HG03457 (cell line): ENCODE results near the gene IL22RA1.

Source experiments
- ATAC-seq: cut with Tn5 transposase; IDR thresholded peaks from one replicate; pipeline ENCODE4 v1.9.1; 2021; ENCODE audit warnings: moderate number of reproducible peaks; ENCODE audit not compliant: unreplicated experiment

IL22RA1 gene

DNA sequence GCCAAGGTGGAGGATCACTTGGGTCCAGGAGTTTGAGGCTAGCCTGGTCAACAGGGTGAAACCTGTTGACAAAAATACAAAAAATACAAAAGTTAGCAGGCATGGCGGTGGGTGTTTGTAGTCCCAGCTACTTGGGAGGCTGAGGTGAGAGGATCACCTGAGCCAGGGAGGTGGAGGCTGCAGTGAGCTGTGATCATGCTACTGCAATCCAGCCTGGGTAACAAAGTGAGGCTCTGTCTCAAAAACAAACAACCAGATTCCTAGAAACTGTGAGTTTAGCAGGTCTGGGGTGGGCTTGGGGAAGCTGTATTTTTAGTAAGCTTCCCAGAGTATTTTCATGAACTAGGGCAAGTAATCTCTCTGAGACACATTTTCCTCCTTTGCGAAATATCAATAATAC is 25.8 kb downstream of the IL22RA1 start:
- no peak for ATAC-seq

DNA sequence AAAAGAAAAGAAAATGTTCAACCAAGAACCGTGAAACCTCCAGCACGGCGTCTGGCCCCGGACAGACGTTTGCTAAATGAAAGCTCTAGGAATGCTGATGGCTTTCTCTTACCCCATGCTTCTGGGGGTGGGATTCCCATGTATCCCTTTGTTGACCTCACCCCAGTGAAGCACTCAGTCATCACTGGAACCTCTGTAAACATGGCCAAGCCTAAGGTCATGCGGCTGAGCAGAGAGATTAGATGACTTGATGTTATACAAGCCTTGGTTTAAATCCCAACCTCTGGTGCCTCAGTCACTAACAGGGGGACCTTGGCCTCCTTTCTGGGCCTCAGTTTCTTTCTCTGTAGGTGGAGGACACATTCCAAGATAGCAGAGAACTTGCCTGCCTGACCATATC is 28.2 kb downstream of the IL22RA1 start:
- ATAC-seq, result no peak

DNA sequence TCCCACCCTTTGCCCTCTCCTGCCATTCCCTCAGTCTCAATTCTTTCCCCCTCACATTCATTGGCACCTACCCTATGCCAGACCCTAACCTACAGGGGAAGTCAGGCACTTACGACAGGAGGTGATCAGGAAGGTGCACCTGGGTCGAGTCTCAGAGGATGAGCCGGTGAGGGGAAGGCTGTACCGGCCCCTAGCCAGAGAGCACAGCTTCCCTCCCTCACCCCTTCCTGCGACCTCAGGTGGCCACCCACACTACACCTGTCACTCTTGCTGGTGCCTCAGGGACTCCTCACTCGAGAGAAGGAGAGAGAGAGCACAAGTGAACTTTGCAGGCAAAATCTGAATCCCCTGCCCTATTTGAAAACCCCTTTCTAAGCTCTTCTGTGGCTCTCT is 29.3 kb downstream of the IL22RA1 start:
- no peak for ATAC-seq

DNA sequence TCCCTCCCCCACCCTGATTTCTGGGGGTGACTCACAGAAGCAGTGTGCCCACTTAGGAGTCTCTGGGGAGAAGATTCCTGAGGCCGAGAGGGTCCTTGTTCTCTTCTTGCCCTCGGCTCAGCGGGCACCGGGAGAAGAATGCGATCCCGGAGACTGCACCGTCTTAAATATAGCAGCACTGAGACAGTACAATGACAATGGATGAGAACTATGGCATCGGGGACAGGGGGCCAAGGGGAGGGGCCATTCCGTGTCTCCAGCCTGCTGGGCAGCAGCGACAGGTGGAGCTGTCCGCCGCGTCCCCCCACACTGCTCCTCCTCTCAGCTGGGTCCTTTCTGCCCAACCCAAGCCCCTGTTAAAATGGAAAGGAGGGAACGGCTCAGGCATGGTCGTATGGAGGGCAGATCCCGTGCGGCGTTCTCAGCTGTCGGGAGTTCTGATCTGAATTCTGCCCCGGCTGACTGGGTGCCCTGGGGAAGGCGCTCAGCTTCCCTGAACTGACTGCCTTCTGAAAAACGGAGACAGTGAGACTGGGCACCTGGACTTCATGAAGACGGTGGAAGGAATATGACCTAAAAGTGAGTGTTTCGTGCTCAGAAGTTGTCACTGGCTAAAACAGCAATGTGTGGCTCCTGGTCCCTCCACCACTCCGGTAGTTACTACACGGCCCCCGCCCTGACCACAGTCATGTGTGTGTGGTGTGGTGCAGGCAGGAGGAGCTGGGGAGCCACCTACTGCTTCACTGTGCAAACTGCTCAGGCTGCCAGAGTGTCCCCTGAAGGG is 30.8 kb downstream of the IL22RA1 start, which contains the start of gene MYOM3:
Gene MYOM3, minus strand, starts transcription at position 140 of the 784 bp plus-strand sequence. CDS start 3,499 bp downstream, outside the sequence.
- ATAC-seq, result no peak

DNA sequence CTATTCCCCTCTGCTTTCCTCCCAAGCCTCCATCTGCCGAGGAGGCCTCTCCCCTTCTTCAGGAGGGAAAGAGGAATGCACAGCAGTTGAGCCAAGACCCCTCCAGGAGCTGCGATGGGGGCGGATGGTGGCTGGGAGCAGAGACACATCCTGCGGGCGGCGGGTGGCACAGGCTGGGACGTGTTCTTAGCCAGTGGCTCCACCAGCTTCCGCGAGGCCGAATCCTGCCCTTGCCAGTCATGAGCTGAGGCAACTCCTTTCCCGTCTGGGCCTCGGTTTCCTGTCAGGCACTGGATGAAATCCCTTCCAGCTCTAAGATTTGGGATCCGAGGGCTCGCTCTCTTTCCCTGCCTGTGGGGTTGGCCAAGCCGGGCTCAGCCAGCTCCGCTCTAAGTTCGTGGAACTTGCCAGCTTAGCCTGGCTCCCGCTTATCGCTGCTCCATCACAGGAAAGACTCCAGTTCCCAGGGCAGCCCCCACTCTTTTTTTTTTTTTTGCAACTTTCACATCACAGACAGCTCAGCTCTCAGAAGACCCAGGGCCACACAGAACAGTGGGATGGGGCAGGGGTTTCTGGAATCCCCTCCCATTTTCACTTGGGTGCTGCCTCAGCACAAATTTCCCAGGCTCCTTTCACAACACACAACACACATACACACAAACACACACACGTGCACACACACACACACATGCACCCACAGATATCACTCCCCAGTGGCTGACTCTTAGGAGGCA is 31.5 kb downstream of the IL22RA1 start:
- ATAC-seq, result no peak

DNA sequence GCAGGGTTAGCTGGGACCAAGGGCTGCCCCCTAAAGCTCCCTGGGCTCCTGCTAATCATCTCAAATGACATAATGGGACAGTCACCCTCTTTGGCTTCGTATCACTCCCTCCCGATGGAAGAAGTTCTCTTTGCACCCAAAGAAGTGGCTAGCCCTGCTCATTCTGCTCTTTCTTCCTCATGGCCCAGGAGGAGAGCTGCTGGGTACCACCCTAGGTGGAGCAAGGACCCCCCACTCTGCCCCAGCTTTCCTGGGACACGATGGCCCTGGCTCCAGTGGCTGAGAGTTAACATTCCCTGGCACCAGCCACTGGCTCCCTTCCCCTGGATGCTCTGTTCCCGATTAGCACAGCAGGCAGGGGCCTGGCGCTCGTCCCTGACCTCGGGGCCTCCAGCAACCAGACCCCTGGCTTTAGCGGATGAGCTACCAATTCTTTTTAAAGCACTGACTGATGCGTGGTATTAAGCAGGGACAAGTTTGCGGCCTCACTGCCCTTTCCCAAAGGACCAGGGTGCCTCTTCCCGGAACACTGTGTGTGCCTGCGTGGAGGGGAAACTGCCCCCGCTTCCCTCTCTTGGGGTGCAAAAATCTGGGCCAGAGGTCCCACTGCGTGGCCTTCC is 32.2 kb downstream of the IL22RA1 start:
- no peak for ATAC-seq

DNA sequence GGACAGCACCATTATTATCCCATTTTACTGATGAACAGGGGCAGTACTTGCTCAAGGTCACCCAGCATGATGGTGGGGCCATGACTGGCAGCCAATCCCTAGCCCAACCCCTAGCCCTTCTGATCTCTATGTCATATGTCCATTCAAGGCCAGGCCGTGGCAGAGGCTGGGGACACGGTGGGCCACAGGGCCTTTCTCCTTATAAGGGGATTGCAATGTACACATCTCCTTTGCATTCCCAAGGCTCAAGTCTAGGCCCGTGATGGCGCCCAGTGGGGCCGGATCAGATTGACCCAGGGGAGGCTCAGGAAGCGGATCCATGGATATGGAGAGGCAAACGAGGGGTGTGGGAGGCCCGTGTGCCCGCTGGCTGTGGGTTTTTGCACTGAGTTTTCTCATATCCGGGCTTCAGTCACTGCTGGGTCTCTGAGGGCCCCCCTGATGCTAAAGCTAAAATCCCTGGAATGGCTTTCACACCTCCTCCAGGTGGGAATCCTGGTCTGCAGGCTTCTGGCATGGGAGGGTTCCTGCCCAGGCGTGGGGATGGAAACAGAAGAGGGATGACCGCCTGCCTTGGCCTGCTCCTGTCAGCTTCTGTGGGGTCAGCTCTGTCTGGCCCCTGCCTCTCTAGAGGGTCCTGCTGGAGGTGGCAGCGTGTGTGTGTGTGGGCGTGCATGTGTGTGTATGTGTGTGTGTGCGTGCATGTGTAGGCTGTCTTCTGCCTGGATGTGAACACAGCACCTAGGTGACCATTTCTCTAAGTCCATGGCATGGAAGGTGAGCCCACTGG is 33.1 kb downstream of the IL22RA1 start:
- no peak for ATAC-seq

DNA sequence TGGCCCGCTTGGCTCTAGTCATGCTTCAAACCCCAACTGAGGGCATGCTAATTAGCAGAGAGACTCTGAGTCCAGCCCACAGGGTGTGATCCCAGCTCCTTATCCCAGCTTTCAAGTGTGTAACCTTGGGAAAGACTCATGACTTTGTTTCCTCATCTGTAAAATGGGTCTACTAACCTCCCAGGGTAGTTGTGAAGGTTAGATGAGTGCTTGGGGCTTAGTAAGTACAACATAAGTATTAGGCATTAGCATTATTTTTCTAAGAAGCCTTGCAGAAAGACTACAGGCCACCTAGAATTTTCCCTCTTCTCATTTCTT is 33.8 kb downstream of the IL22RA1 start:
- no peak for ATAC-seq

DNA sequence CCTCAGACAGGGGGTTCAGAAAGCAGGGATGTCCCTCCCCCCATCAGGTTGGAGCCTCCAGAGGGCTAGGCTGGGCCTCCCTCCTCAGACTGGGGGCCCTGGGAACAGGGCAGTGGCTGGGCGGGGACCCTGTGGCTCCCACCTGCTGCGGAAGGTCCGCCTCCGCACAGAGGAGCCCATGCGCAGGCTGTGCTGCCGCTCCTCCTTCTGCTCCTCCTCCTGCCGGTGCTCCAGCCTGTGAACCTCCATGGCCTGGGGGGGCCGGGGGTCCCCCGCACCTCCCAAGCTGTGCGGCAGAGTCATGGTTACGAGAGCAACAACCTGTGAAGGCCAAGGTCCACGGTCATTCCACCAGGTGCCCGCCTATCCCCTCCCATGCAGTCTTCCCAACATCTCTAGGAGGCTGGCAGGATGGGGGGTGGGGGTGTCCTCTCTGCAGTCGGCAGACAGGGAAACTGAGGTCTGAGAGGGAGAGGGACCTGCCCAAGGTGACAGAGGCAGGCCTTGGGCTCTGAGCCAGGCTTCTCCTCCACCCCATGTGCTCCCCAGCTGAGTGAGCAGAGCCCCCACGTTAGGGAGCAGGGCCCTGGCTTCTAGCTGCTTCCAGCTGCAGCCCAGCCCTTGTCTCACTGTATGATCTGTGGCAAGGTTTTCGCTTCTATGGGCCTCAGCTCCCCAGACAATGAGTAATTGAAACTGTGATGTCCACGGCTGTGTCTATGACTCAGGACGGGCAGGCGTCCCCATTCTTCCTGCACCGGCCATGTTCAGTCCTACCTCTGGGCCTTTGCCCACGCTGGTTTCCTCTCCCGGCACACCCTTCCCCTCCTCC is 34.4 kb downstream of the IL22RA1 start:
- no peak for ATAC-seq

DNA sequence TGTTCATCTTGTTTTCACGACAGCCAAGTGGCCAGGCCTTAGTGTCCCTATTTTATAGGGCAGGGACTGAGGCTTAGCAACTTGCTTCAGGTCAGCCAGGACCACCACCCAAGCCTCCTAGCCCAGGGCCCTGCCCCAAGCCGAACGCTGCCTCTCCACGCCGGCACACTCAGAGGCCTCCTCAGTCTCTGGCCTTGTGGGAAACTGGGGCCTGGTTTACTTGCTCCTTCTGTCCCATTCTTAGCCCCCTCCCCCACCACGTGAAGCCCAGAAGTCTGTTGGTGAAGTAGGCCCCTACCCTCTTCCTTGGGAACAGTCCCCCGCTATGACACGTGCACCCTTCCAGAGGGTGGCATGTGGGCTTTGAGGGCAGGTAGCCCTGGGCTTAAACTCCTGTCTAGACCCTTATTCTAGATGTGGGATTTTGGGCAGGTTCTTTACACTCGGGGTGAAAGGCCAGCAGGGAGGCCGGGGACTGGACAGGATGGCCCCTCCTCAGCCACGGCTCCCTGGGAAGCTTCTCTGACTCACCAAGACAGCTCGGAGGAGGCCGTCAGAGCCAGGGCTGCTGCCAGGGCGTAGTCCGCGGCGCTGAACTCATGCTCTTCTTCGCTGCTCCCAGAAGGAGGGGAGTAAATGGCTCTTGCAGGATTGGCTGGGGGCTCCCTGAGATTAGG is 35.3 kb downstream of the IL22RA1 start:
- no peak for ATAC-seq

DNA sequence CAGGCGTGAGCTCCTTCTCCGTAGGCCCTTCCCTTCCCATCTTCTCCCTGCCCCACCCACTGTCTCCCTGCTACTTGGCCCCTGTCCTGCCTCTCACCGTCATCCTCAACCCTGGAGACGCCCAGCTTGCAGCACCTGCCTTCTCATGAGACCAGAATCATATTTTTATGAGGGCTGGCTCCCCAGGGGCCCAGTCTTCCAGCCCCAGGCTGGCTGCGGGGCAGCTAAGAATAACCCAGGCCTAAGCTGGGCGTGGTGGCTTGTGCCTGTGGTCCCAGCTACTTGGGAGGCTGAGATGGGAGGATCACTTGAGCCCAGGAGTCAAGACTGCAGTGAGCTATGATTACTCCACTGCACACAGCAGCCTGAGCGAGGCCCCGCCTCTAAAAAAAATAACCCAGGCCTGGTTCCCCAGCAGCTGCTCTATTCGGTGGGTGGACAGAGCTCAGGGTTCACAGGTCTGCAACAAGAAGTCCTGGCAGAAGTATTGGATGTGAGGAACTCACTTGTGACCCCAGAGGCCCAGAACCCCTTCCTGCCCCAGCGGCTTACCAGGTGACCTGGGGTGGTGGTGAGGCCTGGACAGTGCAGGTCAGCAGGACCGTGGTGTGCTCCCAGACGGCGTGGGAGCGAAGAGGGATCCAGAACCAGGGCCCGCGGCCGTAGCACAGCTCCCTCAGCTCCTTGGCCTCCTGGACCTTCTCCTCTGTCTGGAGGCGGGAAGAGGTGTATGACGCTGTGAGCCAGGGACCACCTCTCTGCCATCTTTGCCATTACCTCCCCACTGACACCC is 37.4 kb downstream of the IL22RA1 start:
- no peak for ATAC-seq

DNA sequence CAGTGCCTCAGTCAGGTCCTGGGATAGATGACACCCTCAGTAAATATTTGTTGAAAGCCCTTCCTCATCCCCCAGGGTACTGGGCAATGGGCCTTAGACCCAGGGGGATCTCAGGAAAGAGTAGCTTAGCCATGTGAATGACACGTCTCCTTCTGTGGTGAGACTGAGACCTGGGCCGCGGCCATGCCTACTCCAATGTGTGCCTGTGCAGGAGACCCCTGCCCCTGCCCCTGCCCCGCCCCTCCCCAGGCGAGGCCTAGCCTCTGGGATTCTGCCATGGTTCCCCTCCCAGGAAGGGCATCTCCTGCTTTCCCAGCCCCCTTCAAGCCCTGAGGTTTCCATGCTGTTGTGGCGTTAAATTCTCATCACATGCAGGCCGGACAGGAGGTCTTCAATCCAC is 38.1 kb downstream of the IL22RA1 start:
- ATAC-seq, result no peak

DNA sequence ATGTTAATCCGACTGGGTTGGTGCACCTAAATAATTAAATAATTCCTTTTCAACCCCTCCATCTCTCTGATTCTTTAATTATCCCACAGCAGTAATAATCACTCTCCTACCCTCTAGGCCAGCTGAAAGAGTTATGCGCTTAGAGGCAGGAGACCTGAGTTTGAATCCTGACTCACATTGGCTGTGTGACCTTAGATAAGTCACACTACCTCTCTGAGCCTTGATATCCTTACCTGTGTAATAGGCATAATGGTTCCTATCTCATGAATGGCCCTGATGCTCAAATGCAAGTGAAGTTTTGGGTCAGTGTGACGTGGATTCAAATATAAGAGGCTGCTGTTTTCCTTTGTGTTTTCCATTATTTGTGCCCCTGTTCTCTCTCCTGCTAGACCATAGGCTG is 39.1 kb downstream of the IL22RA1 start:
- ATAC-seq, result no peak

DNA sequence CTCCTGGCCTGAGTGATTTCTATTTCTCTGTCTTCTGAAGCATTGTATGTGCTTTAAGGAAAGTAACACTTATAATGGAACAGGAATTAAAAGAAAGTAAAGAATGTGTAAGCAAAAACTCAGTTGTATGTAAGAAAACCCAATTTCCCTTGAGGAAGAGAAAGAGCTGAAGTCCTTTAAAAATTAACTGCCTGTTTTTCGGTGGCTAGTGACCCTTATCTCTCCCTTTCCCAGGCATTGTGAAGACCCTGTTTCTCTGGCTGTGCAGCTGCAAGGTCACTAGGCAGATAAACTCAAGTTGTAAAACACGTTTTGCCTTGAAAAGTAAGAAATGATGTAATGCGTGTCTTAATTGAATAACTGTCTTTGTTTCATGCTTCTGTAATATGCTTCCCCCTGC is 39.5 kb downstream of the IL22RA1 start:
- ATAC-seq, result no peak

DNA sequence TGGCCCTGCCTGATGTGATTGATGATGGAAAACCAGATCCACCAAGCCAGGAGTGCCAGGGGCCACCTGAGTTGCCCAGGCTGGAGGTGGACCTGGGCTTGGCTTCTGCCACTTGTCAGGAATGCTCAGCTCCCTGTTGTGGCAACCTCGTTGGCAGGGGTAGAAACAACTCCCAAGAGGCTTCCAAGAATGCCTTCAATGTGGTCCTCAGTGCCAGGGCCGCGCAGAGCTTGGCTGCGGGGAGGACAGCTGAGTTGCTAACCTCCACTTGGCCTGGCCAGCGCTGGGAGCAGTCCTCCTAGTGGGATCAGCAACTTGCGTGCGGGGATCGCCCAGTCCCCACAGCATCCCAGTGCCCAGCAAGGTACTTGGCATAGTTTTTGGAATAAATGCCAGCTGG is 40.0 kb downstream of the IL22RA1 start:
- no peak for ATAC-seq

DNA sequence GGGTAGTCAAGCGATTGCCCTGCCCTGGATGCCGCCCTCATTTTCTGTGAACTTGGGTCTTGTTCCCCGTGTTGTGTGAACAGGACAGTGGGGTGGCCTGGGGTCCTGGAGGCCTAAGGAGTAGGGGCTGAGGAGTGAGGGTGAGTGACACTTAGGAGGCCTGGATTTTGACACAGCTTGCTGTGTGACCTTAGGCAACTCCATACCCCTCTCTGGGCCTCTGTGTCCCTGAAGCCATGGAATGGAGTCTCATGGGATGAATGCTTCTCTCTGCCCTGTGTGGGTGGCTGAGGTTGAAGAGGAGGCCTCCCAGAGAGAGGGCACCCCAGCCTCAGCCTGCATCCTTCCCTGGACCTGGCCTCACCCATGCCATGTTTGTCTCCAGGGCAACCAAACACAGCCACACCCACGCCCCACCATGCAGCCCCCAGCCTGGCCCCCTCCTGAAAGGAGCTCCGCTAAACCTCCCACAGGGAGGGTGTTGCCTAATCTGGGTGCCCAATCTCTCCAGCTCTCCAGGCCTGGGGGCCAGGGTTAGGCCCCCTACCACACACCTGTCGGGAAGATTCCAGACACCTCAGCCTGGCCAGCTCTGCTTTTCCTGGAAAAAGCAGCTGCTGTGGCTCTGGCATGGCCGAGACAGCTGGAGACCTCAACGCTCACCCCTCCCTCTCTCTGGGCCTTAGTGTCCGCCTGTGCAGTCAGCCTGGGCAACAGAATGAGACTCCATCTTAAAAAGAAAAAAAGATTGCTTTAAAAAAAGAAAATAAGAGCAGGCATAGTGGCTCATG is 40.9 kb downstream of the IL22RA1 start:
- no peak for ATAC-seq

DNA sequence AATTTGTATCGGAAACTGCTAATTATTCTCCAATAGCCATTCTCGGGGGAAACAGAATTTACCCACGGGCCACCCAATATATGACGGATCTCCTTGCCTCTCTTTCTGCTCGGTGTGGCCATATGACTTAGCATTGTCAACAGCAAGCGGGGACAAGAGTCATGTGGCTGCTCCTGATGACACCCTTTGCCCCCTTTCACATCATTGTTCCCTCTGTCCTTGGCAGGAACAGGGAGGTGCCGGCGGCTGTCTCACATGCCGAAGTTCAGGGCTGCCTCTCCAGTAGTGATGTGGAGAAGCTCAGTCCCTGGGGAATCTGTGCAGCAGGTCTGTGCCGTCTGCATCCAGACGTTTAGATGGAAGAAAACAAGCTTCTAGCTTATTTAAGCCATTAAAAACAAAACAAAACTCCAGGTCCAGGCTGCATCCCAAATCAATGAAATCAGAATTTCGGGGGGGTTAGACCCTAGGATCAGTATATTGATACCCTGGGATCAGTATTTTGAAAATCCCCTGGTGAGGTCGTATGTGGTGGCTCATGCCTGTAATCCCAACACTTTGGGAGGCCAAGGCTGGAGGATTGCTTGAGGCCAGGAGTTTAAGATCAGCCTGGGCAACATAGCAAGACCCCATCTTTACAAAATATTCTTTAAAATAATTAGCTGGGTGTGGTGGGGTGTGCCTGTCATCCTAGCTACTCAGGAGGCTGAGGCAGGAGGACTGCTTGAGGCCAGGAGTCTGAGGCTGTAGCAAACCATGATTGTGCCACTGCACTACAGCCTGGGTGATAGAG is 41.8 kb downstream of the IL22RA1 start:
- no peak for ATAC-seq
